ENCODE data around the gene NBR1. TPM values are rescaled to one million over a fixed set of nuclear protein-coding genes. Genes with fewer than 3 reads are reported as not detected.

The NBR1 gene
- total RNA-seq, result 83.3 and 89.7 TPM in 2 replicates

GRCh38 chr17:43170766-43171585, at the start of gene NBR1:
TSS of gene NBR1 (plus strand) at chr17:43171214. CDS start at chr17:43175800, 4,586 bp downstream.

GRCh38 chr17:43125133-43125966, 45.7 kb upstream of the NBR1 start, which contains the start of gene BRCA1:
TSS of gene BRCA1 (minus strand) at chr17:43125364. CDS start at chr17:43124096, 1,268 bp downstream.

GRCh38 chr17:43211480-43212402, 40.7 kb downstream of the NBR1 start, which contains the start of gene TMEM106A:
TSS of gene TMEM106A (plus strand) at chr17:43211875. CDS start at chr17:43213042, 1,167 bp downstream.

GRCh38 chr17:43228020-43228782, 57.2 kb downstream of the NBR1 start, which contains the start of gene CCDC200:
TSS of gene CCDC200 (minus strand) at chr17:43228623. CDS start at chr17:43228554, 69 bp downstream.

GRCh38 chr17:43233877-43234276, 62.9 kb downstream of the NBR1 start, which contains the start of gene RNU2-1:
TSS of gene RNU2-1 (minus strand) at chr17:43233977.

Other genes with a start within 250 kb of the NBR1 start
- gene AARSD1, start 206.8 kb upstream of the NBR1 start, total RNA-seq, result 25.1 and 26.8 TPM in 2 replicates
- gene PTGES3L, start 191.1 kb upstream of the NBR1 start, total RNA-seq, result 0.09 and 0.18 TPM in 2 replicates
- gene RUNDC1, start 190.6 kb upstream of the NBR1 start, total RNA-seq, result 9.4 and 14.7 TPM in 2 replicates
- gene RPL27, start 172.8 kb upstream of the NBR1 start, total RNA-seq, result 1,452 and 1,877 TPM in 2 replicates
- gene IFI35, start 164.4 kb upstream of the NBR1 start, total RNA-seq, result 6.9 and 10.1 TPM in 2 replicates
- gene VAT1, start 148.8 kb upstream of the NBR1 start, total RNA-seq, result 228 and 254 TPM in 2 replicates
- gene RND2, start 146.0 kb upstream of the NBR1 start, total RNA-seq, result 0.18 and 0.28 TPM in 2 replicates
- gene BRCA1, start 45.9 kb upstream of the NBR1 start, total RNA-seq, result 9.9 and 18.0 TPM in 2 replicates
- gene TMEM106A, start 40.7 kb downstream of the NBR1 start, total RNA-seq, result 1.3 and 2.0 TPM in 2 replicates
- not detected in 2 replicates for gene CCDC200, start 57.4 kb downstream of the NBR1 start, total RNA-seq
- not detected in 2 replicates for gene RNU2-1, start 62.8 kb downstream of the NBR1 start, total RNA-seq
- gene ARL4D, start 227.8 kb downstream of the NBR1 start, total RNA-seq, result 4.3 and 6.5 TPM in 2 replicates

Measured in endothelial cell of coronary artery (primary cell).